ENCODE measurements around the gene FLRT2.

The FLRT2 gene, protein sequence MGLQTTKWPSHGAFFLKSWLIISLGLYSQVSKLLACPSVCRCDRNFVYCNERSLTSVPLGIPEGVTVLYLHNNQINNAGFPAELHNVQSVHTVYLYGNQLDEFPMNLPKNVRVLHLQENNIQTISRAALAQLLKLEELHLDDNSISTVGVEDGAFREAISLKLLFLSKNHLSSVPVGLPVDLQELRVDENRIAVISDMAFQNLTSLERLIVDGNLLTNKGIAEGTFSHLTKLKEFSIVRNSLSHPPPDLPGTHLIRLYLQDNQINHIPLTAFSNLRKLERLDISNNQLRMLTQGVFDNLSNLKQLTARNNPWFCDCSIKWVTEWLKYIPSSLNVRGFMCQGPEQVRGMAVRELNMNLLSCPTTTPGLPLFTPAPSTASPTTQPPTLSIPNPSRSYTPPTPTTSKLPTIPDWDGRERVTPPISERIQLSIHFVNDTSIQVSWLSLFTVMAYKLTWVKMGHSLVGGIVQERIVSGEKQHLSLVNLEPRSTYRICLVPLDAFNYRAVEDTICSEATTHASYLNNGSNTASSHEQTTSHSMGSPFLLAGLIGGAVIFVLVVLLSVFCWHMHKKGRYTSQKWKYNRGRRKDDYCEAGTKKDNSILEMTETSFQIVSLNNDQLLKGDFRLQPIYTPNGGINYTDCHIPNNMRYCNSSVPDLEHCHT
- 0 to 0.14 reads per million in 2 donors for total RNA-seq

DNA sequence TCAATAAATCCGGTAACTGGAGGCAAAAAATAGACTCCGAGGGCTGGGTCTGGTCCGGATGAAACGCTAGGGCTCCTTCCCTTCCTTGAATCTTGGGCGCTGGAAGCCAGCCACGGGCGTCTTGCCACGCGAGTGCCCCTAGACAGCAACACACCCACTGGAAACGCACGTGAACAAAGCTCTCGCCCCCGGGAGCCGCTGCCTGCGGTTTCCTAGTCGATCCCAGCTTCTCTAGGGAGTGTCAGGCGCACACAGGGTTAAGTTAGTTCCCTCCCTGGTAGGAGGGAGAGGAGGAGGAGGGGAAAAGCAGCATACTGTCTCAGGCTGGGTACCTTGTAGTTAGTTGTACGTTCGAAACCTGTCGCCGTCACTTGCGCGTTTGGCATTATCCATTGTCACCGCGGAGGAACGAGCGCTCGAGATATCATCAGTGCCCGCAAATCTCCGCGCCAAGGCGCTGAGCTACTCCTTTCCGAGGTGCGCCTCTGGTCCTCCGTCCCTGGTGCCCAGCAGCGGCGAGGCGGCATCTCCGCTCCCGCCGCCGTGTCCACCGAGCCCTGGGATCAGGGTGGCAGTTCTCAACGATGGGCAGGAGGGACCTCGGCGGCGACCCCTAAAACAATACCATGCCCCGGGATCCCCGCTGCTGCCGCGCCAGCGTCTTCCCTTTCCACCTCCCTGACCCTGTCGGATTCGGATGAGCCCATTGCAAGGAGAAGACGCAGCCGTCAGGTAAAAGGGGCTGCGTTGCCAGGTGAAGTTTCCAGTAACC is at the start of gene FLRT2:
TSS of gene FLRT2 (plus strand) at position 342 of the 772 bp plus-strand sequence. CDS start 91,371 bp downstream, outside the sequence.
- DNase-seq, result no peak

DNA sequence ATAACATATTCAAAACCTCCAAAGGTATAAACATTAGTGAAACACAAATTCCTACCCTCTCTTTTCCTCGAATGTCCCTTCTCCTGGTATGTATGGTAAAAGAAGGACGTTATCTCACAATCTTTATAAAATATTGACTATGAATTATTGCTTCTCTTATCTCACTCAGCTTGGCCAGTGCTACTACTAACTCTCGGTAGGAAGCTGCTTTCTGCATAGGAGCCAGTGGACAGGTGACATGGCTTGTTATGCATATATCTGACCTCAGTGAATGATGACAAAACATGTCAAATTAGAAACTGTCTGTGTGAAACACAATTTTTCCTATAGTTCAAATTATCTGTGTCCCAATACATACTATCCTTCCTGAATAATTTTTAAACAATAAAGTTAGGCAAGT is 48.5 kb upstream of the FLRT2 start:
- DNase-seq, result no peak

DNA sequence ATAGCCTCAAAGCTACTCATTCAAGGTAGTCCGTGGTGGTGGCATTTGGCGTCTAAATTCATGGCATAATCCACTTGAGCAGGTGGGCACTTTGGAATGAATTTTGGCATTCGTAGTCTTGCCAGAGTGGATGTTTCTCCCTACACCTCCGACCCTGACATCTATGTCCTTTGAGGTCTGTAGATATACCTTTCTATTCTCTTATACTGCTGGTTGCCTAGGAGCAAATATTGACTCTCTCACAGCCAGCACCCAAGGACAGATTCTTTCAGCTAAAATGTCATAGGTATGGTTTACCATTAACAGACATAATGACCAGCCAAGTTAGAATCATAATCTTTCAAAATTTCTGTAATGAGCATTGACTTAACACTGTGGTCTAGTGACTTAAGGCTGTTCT is 47.4 kb upstream of the FLRT2 start:
- DNase-seq, result no peak

DNA sequence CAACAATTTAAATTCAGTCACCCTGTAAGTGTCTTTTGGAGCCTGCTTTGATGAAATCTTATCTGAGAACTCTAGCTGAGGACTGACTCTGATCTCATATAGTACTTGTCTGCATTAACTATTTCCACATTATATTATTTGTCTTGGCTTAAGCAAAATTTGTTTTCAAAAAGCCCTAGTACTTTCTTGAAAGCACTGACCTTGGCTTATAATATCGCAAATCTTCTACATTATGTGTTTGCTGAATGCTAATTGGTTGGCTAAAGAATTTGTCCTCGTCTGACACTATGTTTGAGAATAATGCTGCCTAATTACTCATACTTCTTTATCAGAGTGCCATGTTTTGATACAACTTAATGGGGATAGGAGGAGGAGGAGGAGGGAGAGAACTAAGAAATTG is 46.9 kb upstream of the FLRT2 start:
- DNase-seq, result no peak

DNA sequence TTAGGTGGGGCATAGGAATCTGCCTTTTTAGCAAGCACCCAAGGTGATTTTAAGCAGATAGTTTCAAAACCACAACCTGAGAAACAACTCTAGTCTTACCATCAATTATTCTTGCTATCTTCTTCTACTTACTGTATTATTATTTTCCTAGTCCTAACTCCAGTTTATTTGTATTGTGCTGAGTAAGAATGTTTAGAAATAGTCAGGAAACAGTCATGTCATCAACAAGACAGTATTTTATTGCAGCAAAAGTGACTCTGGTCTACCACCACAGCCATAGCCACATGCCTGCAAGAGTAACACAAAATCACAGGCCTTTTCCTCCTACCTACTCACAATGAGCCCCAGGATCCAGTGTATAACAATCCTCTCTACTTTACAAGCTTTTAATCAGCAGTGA is 46.3 kb upstream of the FLRT2 start:
- DNase-seq, result no peak

DNA sequence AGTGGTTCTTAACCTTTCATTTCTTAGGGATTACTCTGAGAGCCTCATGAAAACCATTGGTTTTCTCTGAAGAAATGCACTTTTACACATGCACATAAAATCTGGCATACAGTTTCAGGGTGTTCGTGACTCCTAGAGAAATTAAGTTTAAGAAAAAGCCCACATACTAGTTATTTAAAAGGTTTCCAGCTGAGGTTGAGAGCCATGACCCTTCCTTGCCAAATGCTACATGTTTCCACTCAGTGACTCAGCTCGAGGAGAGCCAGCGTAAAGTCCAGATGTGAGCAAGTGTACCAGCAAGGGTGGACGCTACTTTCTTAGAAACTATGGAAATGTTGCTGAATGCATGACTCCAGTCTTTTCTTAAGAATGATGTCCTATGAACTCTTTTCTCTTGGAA is 42.7 kb upstream of the FLRT2 start:
- no peak for DNase-seq

DNA sequence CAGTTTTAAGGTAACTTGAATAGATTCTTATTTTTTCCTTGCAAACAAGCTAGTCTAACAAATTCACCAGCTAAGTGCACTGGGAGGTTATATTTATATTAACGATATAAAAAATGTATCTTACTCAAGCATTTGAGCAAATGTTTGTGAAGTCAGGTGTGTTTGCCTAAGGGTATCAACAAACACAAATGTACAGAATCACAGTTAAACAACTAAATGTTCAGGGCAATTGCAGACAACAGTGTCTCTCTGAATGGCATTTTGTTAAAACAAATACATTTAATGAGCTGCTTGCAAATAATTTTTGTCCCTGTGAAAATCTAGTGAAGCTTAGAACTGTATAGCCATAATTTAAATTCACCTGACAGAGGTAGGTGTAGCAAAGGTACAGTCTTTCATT is 28.2 kb upstream of the FLRT2 start:
- DNase-seq, result no peak

DNA sequence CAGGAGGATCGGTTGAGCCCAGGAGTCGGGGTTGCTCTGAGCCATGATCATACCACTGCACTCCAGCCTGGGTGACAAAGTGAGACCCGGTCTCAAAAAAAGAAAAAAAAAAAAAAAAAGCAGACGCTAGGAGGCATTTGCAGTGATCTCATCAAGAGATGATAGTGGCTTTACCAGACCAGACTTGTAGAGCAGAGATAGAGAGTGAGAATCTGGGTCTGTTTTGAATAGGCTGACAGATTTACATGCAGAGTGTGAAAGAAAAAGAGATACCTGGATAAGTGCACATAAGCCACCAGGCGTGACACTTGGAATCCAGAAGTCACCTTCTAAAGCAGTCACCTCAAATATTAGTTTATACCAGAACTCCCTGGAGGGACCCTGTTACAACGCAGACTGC is 21.1 kb upstream of the FLRT2 start:
- DNase-seq, result no peak

DNA sequence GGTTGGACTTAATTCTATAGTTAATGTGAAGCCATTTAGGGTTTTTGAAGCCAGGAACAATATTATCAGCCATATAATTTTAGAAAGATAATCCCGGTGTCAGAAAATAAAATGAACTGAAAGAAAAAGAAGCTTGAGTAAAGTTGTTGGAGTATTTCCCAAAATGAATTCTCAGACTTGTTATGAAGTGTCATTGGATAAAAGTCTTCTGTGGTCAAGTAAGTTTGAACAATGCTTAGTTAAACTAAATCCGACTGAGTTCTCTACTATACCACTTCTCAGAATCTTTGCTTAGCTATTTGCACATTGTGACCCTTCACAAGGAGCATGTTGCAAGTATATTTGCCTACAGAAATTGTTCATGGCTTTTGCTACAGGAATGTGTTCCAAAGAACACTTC is 17.5 kb upstream of the FLRT2 start:
- DNase-seq, result no peak

DNA sequence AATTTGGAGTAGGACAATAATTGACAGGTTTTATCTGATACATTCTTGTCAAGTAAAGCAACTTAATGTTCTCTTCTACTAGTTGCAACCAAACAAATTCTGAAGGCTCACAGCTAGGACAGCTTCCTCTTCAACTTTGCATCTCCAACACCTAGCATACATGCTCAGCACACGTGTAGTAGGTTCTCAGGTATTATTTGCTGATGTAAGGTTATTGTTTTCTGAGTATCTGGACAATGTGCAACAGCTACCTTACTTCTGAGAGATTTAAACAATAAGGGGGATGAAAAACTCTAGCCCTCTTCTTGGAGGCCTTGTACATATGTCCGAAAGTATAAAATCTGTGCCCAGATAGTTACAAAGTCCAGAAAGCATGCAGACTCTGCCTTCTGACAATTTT is 15.5 kb upstream of the FLRT2 start:
- no peak for DNase-seq

DNA sequence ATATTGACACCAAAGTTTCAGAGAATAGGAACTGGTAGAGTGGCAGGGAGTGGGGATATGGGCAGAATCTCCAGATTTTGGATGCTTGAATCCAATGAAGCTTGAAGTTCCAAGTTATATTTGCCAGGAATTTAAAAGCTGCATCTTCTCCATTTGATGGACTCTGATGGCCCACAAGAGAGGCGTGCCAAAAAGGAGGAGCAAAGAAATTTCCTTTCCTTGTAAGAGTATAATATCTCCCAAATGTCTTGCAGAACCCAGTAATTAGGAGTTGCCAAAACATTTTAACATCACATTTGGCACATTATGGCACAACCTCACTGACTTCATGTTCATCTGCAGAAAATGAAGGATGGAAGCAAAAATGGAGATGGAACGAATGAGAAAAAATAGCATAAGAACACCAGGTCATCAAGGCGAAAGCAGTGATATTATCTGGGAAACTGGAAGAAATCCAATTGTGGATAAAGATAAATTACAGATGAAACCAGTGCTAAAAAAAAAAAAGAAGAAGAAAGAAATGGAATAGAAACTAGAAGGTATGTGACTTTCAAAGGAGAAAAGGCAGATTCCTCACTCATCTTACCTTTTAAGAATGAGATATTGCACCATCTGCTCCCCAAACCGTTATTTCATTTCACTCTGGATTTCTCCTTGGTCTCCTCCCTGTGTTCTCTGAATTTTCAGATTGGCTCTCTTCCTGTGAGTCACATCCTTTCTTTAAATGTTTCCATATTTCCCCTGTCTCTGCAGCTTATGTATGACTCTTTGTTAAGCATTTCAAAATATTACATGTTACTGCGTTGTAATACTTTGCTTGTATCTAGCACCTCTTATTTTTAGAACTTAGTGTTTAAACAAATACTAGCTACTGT is 13.5 kb upstream of the FLRT2 start:
- DNase-seq, result no peak

DNA sequence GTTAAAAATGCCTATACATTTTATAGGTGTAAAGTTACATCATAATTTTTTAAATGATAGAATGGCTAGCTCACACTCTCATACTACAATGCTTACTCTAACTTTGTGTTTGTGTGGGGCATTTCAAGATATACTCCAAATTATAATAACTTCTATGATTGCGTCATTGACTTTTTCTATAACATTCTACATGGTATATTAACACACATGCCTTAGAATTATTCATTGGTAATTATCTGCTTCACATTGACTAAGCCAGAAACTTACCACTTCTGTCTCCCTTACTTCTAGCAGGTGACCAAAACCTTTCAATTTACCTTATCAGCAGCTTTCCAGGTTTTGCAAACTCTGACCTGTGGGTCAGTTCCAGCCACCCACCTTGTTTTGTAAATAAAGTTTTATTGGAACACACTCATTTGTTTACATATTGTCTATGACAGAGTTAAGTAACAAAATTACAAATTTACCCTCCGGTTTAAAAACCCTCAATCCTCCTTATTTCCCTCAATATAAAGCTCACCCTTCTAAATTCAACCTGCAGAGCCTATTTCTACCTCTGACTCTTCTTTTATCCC is 12.7 kb upstream of the FLRT2 start:
- DNase-seq, result no peak

DNA sequence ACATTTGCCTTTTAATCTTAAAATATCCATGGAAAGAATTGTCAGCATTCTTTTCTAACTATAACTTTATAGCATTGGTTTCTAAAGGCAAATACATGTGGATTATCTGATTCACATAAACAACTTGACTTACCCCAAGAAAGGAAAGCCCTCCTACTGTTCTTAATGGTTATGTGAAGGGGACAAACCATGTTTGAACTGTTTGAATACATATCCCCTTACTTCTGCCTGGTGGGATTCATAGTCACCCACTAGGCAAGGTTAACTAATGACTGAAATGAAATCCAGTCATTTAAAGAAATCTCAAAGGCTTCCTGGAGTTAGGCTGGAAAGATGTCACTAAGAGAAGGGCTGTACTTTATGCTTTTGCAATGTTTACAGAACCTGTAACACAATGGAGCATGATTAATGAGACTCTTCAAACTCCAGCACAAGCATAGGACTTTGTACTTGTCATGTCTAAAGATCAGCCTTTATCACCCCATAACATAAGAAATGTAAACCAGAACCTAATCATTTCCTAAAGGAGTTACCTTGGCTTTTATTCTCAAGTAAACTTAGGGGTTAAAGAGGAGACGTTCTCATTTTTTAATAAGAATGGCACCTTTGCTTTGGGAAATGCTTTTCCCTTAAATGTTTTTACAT is 10.2 kb upstream of the FLRT2 start:
- DNase-seq, result no peak

DNA sequence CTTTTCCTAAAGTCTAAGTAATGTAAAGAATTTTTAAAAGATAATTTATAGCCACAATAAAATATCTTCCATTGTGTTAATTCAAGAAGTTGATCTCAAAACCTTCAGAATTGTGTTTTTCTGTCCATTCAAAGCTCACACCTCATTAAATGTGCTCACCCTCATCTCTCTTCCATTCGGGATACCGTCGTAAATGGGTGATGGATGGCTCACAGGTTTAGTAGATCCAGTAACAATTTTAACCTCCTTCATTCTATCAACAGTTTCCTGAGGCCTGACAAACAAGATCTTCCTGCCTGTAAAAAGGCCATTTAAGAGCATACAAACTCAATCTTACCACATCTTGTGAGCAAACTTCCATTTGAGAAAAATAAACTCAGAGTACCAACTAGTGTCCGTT is 9.4 kb upstream of the FLRT2 start:
- DNase-seq, result no peak

DNA sequence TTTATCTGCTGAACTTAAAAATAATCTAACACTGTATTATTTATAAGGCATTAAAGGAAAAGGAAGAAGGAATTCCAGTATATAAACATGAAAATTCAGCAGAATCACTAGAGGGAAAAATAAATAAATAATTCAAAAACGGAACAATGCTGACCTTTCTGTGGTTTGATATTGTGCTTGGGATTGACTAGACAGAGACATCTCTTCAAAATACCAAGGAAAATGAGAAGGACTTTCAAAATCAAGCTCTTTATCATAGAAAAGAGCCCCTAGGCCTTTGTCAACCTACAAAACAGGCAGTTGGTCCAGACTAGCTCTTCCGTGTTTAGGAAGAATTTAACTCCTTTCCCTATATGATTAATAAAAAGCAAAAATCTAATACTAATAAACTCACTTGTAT is 6.3 kb upstream of the FLRT2 start:
- no peak for DNase-seq

DNA sequence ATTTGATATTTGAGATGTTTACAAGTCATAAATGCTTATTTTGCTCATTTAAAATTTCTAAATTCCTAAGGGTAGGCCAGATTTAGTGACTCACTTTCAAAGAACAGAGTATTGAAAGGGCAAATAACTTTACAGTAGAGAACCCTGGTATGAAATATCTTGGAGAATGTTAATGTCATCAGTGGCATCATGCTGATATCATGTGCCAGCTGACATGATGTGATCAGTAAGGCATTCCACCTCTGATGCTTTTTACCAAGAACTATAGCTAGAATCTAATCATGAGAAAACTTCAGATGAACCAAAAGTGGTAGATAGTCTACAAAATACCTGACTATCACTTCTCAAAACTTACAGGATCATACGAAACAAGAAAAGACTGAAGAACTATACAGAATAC is 2.9 kb upstream of the FLRT2 start:
- no peak for DNase-seq

DNA sequence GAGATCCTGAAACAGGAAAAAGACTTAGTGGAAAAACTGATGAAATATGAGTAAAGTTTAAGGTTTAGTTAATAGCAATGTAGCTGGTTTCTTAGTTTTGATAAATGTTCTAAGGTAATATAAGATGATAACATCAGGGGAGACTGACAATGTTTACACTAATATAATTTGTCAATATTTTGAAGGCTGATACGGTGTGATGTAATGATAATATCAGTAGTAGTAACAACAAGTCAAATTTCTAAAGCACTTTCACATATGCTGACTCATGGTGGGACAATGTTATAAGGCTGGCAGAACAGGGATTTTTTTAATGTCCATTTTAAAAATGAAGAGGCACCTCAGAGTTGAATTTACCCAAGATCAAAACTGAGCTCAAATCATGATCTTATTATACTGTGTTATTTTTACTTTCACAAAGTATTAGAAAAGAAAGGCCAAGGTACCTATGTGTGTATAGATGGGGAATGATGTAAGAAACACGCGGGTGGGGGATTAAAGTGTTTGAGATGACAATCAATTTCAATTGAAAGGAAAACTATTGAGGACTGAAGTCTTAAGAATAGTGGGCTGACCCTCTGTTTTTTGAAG is 2.4 kb upstream of the FLRT2 start:
- no peak for DNase-seq

DNA sequence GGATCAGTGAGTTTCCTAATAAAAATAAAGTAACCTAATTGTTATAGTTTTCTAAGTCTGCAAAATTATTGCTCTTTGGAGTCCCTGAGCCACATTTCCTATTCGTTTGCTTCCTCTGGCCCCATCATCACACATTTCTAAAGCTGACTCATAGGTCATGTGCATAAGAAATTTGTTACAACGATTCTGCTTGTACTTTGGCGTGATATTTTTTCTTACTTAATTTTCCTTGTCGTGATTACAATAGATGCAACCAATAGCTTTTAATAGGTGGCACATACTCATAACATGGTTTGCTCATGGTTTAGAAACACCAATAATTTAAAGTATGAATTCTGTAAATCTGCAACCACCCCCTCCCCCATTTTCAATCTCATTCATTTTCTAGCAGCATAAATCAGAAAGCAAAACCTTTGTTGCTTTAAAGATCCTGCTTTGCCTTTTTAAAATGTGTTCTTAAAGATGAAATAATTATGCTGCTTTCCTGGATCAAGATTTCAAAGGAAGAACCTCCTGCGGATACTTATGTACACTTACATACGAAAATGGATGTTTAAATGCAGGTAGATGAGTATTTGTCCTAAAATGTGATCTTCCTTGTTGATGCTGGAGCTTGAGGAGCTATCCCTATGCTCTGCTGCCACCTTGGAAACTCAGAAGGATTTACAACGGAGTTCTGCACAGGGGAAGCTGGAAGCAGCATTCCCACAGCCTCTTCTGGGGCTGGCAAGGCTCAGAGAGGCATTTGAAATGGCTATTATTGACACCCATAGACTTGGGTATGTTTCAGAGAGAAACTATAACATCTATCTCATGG is 1.7 kb upstream of the FLRT2 start:
- no peak for DNase-seq

DNA sequence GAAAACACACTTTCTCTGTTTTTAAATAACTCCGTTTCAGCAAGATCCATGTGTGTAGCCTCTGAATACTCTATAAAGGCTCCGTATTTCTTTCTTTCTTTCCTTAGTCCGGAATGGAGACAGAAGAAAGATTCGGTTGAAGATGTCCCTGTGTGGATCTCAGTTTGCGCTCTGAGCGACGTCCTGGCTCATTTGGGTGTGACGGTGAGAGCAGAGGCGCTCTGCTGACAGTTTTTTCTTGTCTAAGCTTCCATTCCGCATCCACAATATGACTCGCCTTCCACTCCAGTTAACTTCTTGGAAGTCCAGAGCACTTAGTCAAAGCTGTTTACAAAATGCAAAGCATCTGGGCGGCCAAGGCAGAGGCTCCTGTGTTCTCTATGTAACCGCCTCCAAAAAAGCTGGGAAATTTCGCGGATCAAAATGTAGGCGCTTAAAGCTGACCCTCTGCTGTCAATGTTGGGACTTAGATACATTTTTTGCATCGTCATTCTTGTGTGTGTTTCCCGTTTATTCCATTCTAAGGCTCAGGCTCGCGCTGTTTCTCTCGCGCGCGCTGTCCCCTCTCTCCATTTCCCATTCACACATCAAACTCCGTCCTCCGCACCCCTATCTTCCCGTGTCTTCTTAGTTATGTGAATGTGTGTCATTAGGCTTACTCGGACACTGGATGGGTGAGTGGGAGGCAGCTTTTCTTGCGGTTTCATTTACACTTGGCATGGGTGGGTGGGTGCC is 880 bp upstream of the FLRT2 start:
- no peak for DNase-seq

DNA sequence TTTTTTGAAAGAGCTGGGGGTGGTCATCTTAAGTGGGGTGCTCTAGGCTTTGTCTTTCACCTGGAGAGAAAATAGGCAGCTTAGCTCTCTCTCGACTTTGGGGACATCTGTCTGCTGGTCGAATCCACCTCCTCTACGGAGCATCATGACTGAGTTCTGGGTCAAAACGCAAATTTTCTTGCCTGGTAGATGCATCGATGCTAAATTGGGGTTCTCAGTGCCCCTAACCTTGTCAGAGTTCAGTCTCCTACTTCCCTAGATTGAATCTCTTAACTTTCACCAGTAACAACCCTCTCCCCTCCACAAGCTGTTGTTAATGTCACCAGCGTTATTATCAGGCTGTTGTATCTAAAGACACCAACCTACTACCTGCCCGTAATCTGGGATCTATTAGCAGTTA is 682 bp downstream of the FLRT2 start:
- DNase-seq, result no peak

Measured in T-helper 9 cell (primary cell).